Measurements from ENCODE around the gene CTTNBP2NL.
"Not testable (repeated sequence)": the region's sequence is repeated elsewhere in the genome, so short reads cannot be mapped to it uniquely, and the experiment has no call there.

CTTNBP2NL gene

GRCh38 chr1:112462953-112463279 lies 66.9 kb downstream of the CTTNBP2NL start:
- Histone ChIP-seq H4K8ac (ENCODE audit: low read depth, low read length) (no peak overlapping the region), H3K56ac (ENCODE audit: low read length) (no peak overlapping the region), H3K18ac (ENCODE audit: low read length) (no peak overlapping the region), H3K36me3 (ENCODE audit: control insufficient read depth, insufficient read depth, low read length) (no peaks in the 10 kb centered on the region), H2BK15ac (replicated peaks; ENCODE audit: low read depth) (no peak overlapping the region), H3K4ac (ENCODE audit: low read depth, low read length) (no peak overlapping the region), H3K4me1 (ENCODE audit: control insufficient read depth, low read depth, low read length) (peaks cover 11% of the 10 kb centered on the region), H4K5ac (ENCODE audit: low read length) (no peak overlapping the region), H3K23ac (ENCODE audit: low read length) (no peak overlapping the region), H3K27me3 (ENCODE audit: insufficient read depth, low read length, poor library complexity) (no peaks in the 10 kb centered on the region), H3K4me3 (ENCODE audit: low read length) (no peak overlapping the region), H3K4me2 (ENCODE audit: low read length) (no peak overlapping the region), H3K79me2 (ENCODE audit: control insufficient read depth, insufficient read depth, low read length) (no peaks in the 10 kb centered on the region), H2BK5ac (ENCODE audit: low read length) (no peak overlapping the region), H3K79me1 (ENCODE audit: low read length) (no peaks in the 10 kb centered on the region), H3K9ac (ENCODE audit: low read length) (no peak overlapping the region), H2AK5ac (ENCODE audit: low read length) (no peak overlapping the region), H3K27ac (ENCODE audit: low read depth, low read length) (no peak overlapping the region), H2BK120ac (ENCODE audit: low read depth, low read length) (no peak overlapping the region)
- no CpG with 5 or more reads among the region's 1 CpG for WGBS (ENCODE audit: extremely low coverage, insufficient coverage, low lambda C conversion rate)
- no peak for DNase-seq

- Histone ChIP-seq H4K5ac (ENCODE audit: low read length) (no peak overlapping the region), H4K8ac (ENCODE audit: low read depth, low read length) (no peak overlapping the region), H2BK120ac (ENCODE audit: low read depth, low read length) (no peak overlapping the region), H3K23ac (ENCODE audit: low read length) (no peak overlapping the region), H3K27me3 (ENCODE audit: insufficient read depth, low read length, poor library complexity) (no peaks in the 10 kb centered on the region), H3K36me3 (ENCODE audit: control insufficient read depth, insufficient read depth, low read length) (no peaks in the 10 kb centered on the region), H3K4ac (ENCODE audit: low read depth, low read length) (no peak overlapping the region), H3K79me1 (ENCODE audit: low read length) (no peaks in the 10 kb centered on the region), H2BK5ac (ENCODE audit: low read length) (no peak overlapping the region), H3K4me1 (ENCODE audit: control insufficient read depth, low read depth, low read length) (peaks cover 11% of the 10 kb centered on the region), H3K9ac (ENCODE audit: low read length) (no peak overlapping the region), H2AK5ac (ENCODE audit: low read length) (no peak overlapping the region), H3K4me3 (ENCODE audit: low read length) (no peak overlapping the region), H2BK15ac (replicated peaks; ENCODE audit: low read depth) (no peak overlapping the region), H3K27ac (ENCODE audit: low read depth, low read length) (no peak overlapping the region), H3K56ac (ENCODE audit: low read length) (no peak overlapping the region), H3K79me2 (ENCODE audit: control insufficient read depth, insufficient read depth, low read length) (no peaks in the 10 kb centered on the region), H3K18ac (ENCODE audit: low read length) (no peak overlapping the region), H3K4me2 (ENCODE audit: low read length) (no peak overlapping the region)
- peak; percentile 18 for DNase-seq
- WGBS (ENCODE audit: extremely low coverage, insufficient coverage, low lambda C conversion rate) = no CpG with 5 or more reads among the region's 4 CpGs
These were observed 68.5 kb downstream of the CTTNBP2NL start for GRCh38 chr1:112464501-112464900.

GRCh38 chr1:112465122-112465521 lies 69.1 kb downstream of the CTTNBP2NL start:
- Histone ChIP-seq H3K79me1 (ENCODE audit: low read length) (no peaks in the 10 kb centered on the region), H2BK5ac (ENCODE audit: low read length) (no peak overlapping the region), H3K4me1 (ENCODE audit: control insufficient read depth, low read depth, low read length) (peaks cover 11% of the 10 kb centered on the region), H3K27me3 (ENCODE audit: insufficient read depth, low read length, poor library complexity) (no peaks in the 10 kb centered on the region), H3K36me3 (ENCODE audit: control insufficient read depth, insufficient read depth, low read length) (no peaks in the 10 kb centered on the region), H3K9ac (ENCODE audit: low read length) (no peak overlapping the region), H2BK120ac (ENCODE audit: low read depth, low read length) (no peak overlapping the region), H3K79me2 (ENCODE audit: control insufficient read depth, insufficient read depth, low read length) (no peaks in the 10 kb centered on the region), H3K4me2 (ENCODE audit: low read length) (no peak overlapping the region), H3K4ac (ENCODE audit: low read depth, low read length) (no peak overlapping the region), H4K5ac (ENCODE audit: low read length) (no peak overlapping the region), H4K8ac (ENCODE audit: low read depth, low read length) (no peak overlapping the region), H3K27ac (ENCODE audit: low read depth, low read length) (no peak overlapping the region), H3K4me3 (ENCODE audit: low read length) (no peak overlapping the region), H2BK15ac (replicated peaks; ENCODE audit: low read depth) (no peak overlapping the region), H3K56ac (ENCODE audit: low read length) (no peak overlapping the region), H3K18ac (ENCODE audit: low read length) (no peak overlapping the region), H2AK5ac (ENCODE audit: low read length) (no peak overlapping the region), H3K23ac (ENCODE audit: low read length) (no peak overlapping the region)
- no peak for DNase-seq
- no CpG with 5 or more reads among the region's 5 CpGs for WGBS (ENCODE audit: extremely low coverage, insufficient coverage, low lambda C conversion rate)

GRCh38 chr1:112466078-112466660 lies 70.2 kb downstream of the CTTNBP2NL start:
- Histone ChIP-seq H3K23ac (ENCODE audit: low read length) (no peak overlapping the region), H3K18ac (ENCODE audit: low read length) (no peak overlapping the region), H3K27me3 (ENCODE audit: insufficient read depth, low read length, poor library complexity) (no peaks in the 10 kb centered on the region), H3K27ac (ENCODE audit: low read depth, low read length) (no peak overlapping the region), H3K4me2 (ENCODE audit: low read length) (peak overlapping the region; percentile 10), H3K4me3 (ENCODE audit: low read length) (no peak overlapping the region), H3K79me1 (ENCODE audit: low read length) (no peaks in the 10 kb centered on the region), H3K4me1 (ENCODE audit: control insufficient read depth, low read depth, low read length) (peaks cover 10% of the 10 kb centered on the region), H3K79me2 (ENCODE audit: control insufficient read depth, insufficient read depth, low read length) (no peaks in the 10 kb centered on the region), H2BK120ac (ENCODE audit: low read depth, low read length) (no peak overlapping the region), H3K4ac (ENCODE audit: low read depth, low read length) (peak overlapping the region; percentile 23), H4K8ac (ENCODE audit: low read depth, low read length) (no peak overlapping the region), H4K5ac (ENCODE audit: low read length) (no peak overlapping the region), H2BK15ac (replicated peaks; ENCODE audit: low read depth) (no peak overlapping the region), H3K56ac (ENCODE audit: low read length) (no peak overlapping the region), H3K9ac (ENCODE audit: low read length) (peak overlapping the region; percentile 2), H2AK5ac (ENCODE audit: low read length) (no peak overlapping the region), H2BK5ac (ENCODE audit: low read length) (no peak overlapping the region), H3K36me3 (ENCODE audit: control insufficient read depth, insufficient read depth, low read length) (no peaks in the 10 kb centered on the region)
- DNase-seq = peak; percentile 95
- WGBS (ENCODE audit: extremely low coverage, insufficient coverage, low lambda C conversion rate) = no CpG with 5 or more reads among the region's 31 CpGs

GRCh38 chr1:112470324-112470723 lies 74.3 kb downstream of the CTTNBP2NL start:
- not testable (repeated sequence) for H2BK120ac ChIP-seq (ENCODE audit: low read depth, low read length); H3K9ac ChIP-seq (ENCODE audit: low read length); H3K4me3 ChIP-seq (ENCODE audit: low read length); H3K36me3 ChIP-seq (ENCODE audit: control insufficient read depth, insufficient read depth, low read length); H3K4ac ChIP-seq (ENCODE audit: low read depth, low read length); H2AK5ac ChIP-seq (ENCODE audit: low read length); H3K18ac ChIP-seq (ENCODE audit: low read length); H3K79me1 ChIP-seq (ENCODE audit: low read length); H3K4me2 ChIP-seq (ENCODE audit: low read length); H3K79me2 ChIP-seq (ENCODE audit: control insufficient read depth, insufficient read depth, low read length); H3K56ac ChIP-seq (ENCODE audit: low read length); H3K27ac ChIP-seq (ENCODE audit: low read depth, low read length); H2BK15ac ChIP-seq (replicated peaks; ENCODE audit: low read depth); H3K27me3 ChIP-seq (ENCODE audit: insufficient read depth, low read length, poor library complexity); DNase-seq; H4K5ac ChIP-seq (ENCODE audit: low read length); H2BK5ac ChIP-seq (ENCODE audit: low read length); H4K8ac ChIP-seq (ENCODE audit: low read depth, low read length); H3K4me1 ChIP-seq (ENCODE audit: control insufficient read depth, low read depth, low read length); H3K23ac ChIP-seq (ENCODE audit: low read length)
- WGBS (ENCODE audit: extremely low coverage, insufficient coverage, low lambda C conversion rate) = no CpG with 5 or more reads among the region's 7 CpGs

- Histone ChIP-seq H3K27me3 (ENCODE audit: insufficient read depth, low read length, poor library complexity) (no peaks in the 10 kb centered on the region), H3K18ac (ENCODE audit: low read length) (no peak overlapping the region), H3K4me2 (ENCODE audit: low read length) (no peak overlapping the region), H2BK15ac (replicated peaks; ENCODE audit: low read depth) (no peak overlapping the region), H4K5ac (ENCODE audit: low read length) (no peak overlapping the region), H3K9ac (ENCODE audit: low read length) (no peak overlapping the region), H2BK120ac (ENCODE audit: low read depth, low read length) (no peak overlapping the region), H3K27ac (ENCODE audit: low read depth, low read length) (no peak overlapping the region), H3K79me2 (ENCODE audit: control insufficient read depth, insufficient read depth, low read length) (no peaks in the 10 kb centered on the region), H3K56ac (ENCODE audit: low read length) (no peak overlapping the region), H3K4me3 (ENCODE audit: low read length) (no peak overlapping the region), H3K36me3 (ENCODE audit: control insufficient read depth, insufficient read depth, low read length) (no peaks in the 10 kb centered on the region), H2BK5ac (ENCODE audit: low read length) (no peak overlapping the region), H3K23ac (ENCODE audit: low read length) (no peak overlapping the region), H2AK5ac (ENCODE audit: low read length) (no peak overlapping the region), H4K8ac (ENCODE audit: low read depth, low read length) (no peak overlapping the region), H3K4me1 (ENCODE audit: control insufficient read depth, low read depth, low read length) (no peaks in the 10 kb centered on the region), H3K4ac (ENCODE audit: low read depth, low read length) (no peak overlapping the region), H3K79me1 (ENCODE audit: low read length) (no peaks in the 10 kb centered on the region)
- no CpG with 5 or more reads among the region's 3 CpGs for WGBS (ENCODE audit: extremely low coverage, insufficient coverage, low lambda C conversion rate)
- DNase-seq = no peak
These were observed 75.0 kb downstream of the CTTNBP2NL start for GRCh38 chr1:112470966-112471365.

Measured in mesendoderm (in vitro differentiated cells).